ENCODE results near the gene TSPAN18.

TSPAN18 gene

GRCh38 chr11:44823006-44823405 lies 96.2 kb downstream of the TSPAN18 start:
- DNase-seq (ENCODE audit: low read depth, low spot score) = no peak

- no peak for DNase-seq (ENCODE audit: low read depth, low spot score)
Measured at GRCh38 chr11:44823868-44824267, 97.1 kb downstream of the TSPAN18 start.

- DNase-seq (ENCODE audit: low read depth, low spot score) = no peak
Measured at GRCh38 chr11:44824300-44824704, 97.5 kb downstream of the TSPAN18 start.

GRCh38 chr11:44825058-44825785 lies 98.5 kb downstream of the TSPAN18 start:
- no peak for DNase-seq (ENCODE audit: low read depth, low spot score)

- DNase-seq (ENCODE audit: low read depth, low spot score) = no peak
Measured at GRCh38 chr11:44826922-44827643, 100.3 kb downstream of the TSPAN18 start.

GRCh38 chr11:44828296-44828695 lies 101.5 kb downstream of the TSPAN18 start:
- DNase-seq (ENCODE audit: low read depth, low spot score) = no peak

- no peak for DNase-seq (ENCODE audit: low read depth, low spot score)
Measured at GRCh38 chr11:44829838-44830237, 103.1 kb downstream of the TSPAN18 start.

- no peak for DNase-seq (ENCODE audit: low read depth, low spot score)
Measured at GRCh38 chr11:44831605-44832394, 105.0 kb downstream of the TSPAN18 start.

- DNase-seq (ENCODE audit: low read depth, low spot score) = no peak
Measured at GRCh38 chr11:44832452-44832851, 105.7 kb downstream of the TSPAN18 start.

- no peak for DNase-seq (ENCODE audit: low read depth, low spot score)
Measured at GRCh38 chr11:44833221-44833876, 106.6 kb downstream of the TSPAN18 start.

- no peak for DNase-seq (ENCODE audit: low read depth, low spot score)
Measured at GRCh38 chr11:44833877-44834452, 107.2 kb downstream of the TSPAN18 start.

- DNase-seq (ENCODE audit: low read depth, low spot score) = no peak
Measured at GRCh38 chr11:44834846-44835245, 108.1 kb downstream of the TSPAN18 start.

GRCh38 chr11:44835296-44835695 lies 108.5 kb downstream of the TSPAN18 start:
- no peak for DNase-seq (ENCODE audit: low read depth, low spot score)

- DNase-seq (ENCODE audit: low read depth, low spot score) = no peak
Measured at GRCh38 chr11:44835938-44836337, 109.2 kb downstream of the TSPAN18 start.

- no peak for DNase-seq (ENCODE audit: low read depth, low spot score)
Measured at GRCh38 chr11:44837661-44838060, 110.9 kb downstream of the TSPAN18 start.

GRCh38 chr11:44839458-44840084 lies 112.8 kb downstream of the TSPAN18 start:
- DNase-seq (ENCODE audit: low read depth, low spot score) = no peak

GRCh38 chr11:44840085-44840478 lies 113.3 kb downstream of the TSPAN18 start:
- DNase-seq (ENCODE audit: low read depth, low spot score) = no peak

- DNase-seq (ENCODE audit: low read depth, low spot score) = no peak
Measured at GRCh38 chr11:44840521-44841251, 113.9 kb downstream of the TSPAN18 start.

GRCh38 chr11:44842220-44842619 lies 115.5 kb downstream of the TSPAN18 start:
- no peak for DNase-seq (ENCODE audit: low read depth, low spot score)

GRCh38 chr11:44846852-44847251 lies 120.1 kb downstream of the TSPAN18 start:
- no peak for DNase-seq (ENCODE audit: low read depth, low spot score)
